ENCODE measurements around the gene ZNF814. TPM values are rescaled to one million over a fixed set of nuclear protein-coding genes. Genes with fewer than 3 reads are reported as not detected.
"Not testable (repeated sequence)": the region's sequence is repeated elsewhere in the genome, so short reads cannot be mapped to it uniquely, and the experiment has no call there.

ZNF814 gene
- total RNA-seq (2014; rRNA removed; shearing (Covaris generic)), result 0.64 and 2.2 TPM in 2 replicates

DNA sequence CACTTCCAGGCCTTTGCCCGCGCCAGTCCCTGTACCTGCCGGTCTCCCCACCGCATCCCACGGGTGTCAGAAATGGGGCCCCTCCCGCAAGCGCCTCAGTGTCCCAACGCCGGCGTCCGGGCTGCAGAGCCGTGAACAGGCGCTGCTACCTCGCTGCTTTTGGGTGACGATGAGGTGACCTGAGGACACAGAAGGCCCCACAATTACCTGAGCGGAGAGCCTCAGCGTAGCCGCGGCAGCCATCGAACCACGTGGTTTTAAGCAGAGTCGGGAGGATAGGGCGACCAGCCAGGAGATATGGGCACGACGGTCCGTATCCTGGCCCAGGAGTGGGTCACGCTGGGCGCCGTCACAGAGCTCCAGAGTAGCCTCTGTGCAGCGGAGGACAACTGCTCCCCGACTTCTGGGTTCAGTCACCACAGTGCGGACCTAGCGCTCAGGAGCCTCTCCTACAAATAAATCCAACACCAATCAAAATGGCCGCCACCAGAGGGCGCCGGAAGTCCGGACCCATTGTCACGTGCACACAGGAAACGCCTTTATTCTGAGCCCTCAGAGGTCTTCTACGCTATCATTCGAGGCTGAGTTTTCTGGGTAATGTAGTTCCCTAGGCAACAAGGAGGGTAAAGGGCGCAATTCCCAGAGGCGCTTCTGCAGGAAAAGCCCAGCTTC is at the start of gene ZNF814:
Gene ZNF814 (minus strand): TSS at position 478 of the 672 bp plus-strand sequence. CDS start 235 bp downstream, at position 243.
- DNase-seq (ENCODE audit: low read depth), result no peak

DNA sequence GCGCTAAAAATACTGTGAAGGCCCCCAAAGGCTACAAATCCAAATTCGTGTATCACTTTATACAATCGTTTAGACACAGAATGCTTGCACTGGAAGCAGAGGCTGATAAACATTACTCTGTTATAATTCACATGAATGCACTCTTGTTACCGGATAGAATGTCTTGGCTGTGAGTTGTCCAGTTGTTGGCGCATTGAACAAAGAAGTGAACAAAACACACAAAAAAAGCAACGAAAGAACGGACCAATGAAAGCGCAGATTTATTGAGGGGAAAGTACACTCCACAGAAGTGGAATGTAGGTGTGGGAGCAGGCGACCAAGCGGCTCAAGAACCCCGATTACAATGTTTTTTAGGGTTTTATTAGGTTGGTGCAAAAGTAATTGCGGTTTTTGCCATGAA is 46.9 kb upstream of the ZNF814 start:
- no peak for DNase-seq (ENCODE audit: low read depth)

DNA sequence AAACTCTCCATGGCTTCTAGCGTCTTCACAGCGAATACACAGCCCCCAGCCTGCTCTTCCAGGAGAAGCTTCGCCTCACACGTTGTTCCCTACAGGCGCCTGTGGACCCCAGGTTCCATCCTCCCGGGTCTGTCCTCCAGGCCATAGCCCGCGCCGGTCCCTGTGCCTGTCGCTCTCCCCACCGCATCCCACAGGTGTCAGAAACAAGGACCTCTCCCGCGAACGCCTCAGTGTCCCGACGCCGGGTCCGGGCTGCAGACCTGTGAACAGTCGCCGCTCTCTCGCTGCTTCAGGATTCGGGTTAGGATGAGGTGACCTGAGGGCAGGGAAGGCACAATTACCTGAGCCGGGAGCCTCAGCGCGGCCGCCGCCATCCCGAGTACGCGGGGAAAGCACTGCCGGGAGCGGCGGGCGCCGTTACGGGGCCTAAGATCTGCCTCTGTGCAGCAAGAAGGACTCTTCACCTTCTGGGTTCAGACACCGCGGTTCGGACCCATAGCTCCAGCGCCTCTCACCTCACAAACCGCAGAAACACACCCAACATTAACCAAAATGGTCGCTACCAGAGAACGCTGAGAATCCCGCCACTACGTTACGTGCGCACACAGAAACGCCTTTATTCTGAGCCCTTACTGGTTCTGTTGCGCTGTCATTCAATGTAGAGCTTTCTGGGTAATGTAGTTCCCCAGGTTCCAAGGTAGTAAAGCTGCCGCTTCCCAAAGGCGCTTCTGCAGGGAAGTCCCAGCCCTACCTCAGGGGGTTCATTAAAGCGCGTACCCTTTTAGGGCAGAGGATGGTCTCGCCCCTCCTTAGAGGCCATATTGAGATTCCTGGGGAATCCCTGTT is 46.2 kb upstream of the ZNF814 start, which contains the start of gene ZNF418:
Gene ZNF418 (minus strand): TSS at position 583 of the 846 bp plus-strand sequence. CDS start 1,580 bp downstream, outside the sequence.
- DNase-seq (ENCODE audit: low read depth), result peak; percentile 89

DNA sequence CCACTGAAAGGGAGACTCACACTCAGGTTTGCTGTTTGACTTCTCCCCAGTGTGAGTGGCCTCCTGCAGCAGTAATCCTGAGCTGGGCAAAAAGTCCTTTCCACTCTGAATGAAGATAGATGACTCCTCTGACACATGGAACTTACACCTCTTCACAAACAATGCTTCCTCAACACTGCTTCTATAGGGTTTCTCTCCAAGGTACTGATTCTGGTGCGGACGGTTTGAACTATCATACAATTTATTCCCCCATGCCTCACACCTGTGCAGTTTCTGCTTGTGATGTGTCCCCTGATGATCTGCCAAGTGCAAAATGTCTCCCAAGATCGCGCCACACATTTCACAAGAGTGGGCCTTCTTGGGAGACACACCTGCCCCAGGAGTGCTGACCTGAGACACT is 38.8 kb upstream of the ZNF814 start:
- no peak for DNase-seq (ENCODE audit: low read depth)

DNA sequence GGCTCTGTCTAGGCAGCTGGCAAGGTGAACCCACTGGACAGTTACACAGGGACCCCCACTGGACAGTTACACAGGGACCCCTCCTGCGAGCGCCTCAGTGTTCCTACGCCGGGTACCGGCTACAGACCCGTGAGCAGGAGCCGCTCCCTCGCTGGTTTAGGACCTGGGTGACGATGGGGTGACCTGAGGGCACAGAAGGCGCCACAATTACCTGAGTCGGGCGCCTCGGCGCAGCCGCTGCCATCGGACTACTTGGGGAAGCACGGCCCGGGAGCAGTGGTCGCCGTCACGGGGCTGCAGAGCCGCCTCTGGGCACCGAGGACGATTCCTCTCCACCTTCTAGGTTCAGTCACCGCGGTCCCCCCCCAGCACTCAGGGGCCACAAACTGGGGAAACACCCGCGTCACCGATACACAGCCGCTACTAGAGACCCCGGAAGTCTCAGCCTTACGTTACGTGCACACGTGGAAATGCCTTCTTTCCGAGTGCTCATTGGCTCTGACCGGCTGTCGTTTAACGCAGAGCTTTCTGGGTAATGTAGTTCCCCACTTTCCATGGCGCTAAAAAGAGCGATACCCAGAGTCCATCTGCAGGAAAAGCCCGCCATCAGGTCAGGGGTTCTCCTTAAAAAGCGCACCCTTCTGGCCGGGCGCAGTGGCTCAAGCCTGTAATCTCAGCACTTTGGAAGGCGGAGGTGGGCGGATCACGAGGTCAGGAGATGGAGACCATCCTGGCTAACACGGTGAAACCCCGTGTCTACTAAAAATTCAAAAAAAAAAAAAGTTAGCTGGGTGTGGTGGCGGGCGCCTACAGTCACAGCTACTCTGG is 27.5 kb upstream of the ZNF814 start, which contains the start of gene ZNF417:
Gene ZNF417 (minus strand): TSS at position 425 of the 828 bp plus-strand sequence. CDS start 181 bp downstream, at position 244.
- peak; percentile 97 for DNase-seq (ENCODE audit: low read depth)

DNA sequence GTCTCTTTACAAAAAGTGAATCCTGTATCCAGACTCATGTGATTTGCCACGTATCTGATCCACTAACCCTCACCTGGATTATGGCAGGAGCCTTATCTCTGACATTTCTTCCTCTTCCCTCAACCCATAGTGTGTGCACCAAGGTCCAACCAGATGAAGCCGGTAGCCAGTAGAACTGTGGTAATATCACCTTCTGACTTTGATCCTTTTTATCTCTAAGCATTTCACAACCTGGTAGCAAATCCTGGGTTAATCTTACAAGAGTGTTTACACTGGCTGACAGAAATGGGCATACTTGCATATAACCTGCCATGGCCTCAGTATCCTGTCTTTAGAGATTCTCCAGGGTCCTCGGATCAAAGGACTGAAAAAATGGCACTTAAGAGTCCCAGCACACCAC is 25.7 kb upstream of the ZNF814 start:
- DNase-seq (ENCODE audit: low read depth), result no peak

DNA sequence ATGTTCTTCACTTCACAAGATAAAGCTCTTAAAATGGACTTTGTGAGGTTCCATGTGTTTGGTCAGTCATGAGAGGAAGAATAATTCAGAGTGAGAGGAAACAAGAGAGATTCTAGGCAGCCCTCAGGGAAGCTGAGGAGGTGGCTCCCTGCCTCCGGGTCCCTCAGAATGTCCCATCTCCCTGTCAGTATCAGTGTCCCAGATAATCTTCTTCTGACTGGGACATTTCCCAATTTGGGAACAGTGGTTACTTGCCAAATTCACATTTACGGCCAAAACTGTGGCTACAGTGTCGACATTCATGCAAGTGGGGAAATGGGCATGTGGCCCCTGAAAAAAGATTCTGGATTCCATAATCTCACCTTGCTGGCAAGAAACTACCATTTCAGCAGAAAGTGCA is 18.6 kb upstream of the ZNF814 start:
- no peak for DNase-seq (ENCODE audit: low read depth)

DNA sequence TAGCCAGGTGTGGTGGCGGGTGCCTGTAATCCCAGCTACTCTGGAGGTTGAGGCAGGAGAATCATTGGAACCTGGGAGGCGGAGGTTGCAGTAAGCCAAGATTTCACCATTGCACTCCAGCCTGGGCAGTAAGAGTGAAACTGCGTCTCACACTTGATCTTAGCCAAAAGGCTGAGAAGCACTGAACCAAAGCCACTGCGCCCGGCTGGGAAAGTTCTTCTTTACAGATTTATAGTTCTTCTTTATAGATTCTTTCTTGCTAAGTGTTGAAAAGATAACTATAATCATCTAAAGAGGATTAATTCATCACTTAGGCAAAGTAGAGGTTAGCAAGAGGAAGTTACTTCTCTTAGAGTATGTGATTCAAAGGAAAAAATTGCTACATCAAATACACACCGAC is 16.4 kb upstream of the ZNF814 start:
- no peak for DNase-seq (ENCODE audit: low read depth)

DNA sequence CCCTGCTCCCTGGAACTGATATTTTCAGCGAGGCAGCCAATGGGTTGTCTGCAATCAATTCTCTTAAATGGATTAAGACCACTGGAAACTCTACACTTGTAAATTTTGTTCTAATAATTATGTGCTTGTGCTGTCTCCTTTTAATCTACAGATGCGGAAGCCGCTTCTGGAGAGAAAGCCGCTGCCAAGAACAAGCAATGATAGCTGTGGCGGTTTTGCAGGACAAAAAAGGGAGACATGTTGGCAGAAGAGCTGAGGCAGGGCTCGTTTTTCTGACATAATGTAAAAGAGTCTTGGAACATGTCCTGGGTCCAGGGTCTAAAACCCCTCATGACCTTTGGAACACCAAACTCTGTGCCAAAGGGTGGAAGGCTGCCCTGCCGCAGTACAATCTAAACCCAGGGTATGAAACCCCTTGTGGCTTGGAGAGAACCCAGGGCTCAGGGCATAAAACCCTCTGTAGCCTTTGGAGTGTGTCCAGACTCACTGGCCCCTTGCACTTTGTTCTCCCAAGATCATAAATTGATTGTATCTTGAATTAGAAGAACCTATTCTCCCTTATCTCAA is 14.9 kb upstream of the ZNF814 start:
- DNase-seq (ENCODE audit: low read depth), result no peak

DNA sequence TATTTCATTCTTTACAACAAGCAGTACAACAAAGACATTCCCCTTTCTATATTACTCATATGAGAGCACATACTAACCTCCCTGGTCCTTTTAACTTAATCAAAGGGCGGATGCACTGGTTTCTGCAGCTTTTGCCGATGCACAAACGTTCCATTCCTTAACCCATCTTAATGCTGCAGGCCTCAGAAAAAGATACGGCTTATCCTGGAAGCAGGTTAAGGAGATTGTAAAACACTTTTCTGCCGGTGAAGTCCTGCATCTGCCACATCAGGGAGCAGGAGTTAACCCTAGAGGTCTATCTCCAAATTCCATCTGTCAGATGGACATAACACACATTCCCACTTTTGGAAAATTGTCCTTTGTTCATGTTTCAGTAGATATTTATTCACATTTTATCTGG is 11.5 kb upstream of the ZNF814 start:
- no peak for DNase-seq (ENCODE audit: low read depth)

DNA sequence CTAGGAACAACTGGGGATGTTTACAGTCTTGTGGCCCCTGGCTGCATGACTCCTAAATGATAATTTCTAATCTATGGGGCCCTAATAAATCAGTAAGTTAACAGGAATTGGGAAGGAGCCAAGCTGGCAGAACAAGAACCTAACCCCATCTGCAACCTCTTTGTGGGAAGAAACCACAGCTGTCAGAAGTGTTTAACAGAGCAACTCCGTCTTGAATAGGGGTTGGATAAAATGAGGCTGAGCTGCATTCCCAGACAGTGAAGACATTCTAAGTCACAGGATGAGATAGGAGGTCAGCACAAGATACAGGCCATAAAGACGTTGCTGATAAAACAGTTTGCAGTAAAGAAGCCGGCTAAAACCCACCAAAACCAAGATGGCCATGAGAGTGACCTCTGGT is 1.9 kb upstream of the ZNF814 start:
- DNase-seq (ENCODE audit: low read depth), result peak; percentile 87

DNA sequence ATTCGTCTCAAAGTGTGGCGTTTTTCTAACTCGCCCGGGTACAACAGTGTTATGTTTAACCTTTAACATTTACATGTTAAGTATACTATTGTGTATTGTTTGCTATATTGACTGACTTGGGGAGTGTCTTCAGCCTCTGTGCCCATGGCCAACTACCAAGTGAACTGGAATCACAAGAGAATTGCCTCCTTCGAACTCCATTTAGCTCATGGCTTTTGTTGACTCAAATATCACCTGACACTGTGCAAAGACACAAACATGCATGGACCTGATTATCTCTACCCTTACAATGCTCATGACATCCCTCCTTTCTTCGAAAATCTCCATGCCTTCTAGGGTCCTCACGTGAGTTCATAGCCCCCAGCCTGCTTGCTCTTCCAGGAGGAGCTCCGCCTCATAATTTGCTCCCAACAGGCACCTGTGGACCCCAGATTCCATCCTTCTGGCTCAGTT is 704 bp downstream of the ZNF814 start:
- no peak for DNase-seq (ENCODE audit: low read depth)

DNA sequence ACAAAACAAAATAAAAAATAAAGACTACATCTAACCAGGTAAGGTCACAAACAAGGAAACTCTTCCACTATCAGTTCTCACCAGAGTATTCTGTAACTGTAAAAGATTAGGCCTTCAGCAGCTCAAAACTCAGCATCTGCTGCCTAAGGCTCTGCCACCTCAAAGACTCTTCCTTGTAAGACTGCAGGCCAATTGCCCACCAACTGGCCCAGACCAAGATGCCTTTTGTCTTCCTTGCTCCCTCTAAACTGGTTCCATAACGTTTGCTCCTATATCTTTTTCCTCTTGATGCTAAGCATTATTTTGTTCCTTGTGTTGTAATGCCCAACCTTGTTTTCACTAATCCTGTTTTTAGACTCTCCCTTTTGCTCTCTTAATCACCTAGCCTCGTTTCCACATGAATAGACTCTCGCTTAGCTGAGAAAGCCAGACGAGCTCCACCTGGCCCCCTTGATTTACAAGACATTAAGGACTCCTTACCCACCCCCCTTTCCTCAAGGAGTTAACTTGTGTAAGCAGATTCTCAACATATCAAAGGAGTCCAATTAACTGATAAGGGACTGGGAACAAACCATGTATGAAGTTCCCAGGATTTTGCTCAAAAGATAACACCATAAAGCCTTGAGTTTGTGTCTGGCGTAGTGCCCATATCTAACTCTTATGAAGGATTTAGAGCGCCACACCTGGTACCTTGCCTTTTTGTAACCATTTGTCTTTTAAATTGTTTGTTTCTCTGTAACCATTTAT is 1.5 kb downstream of the ZNF814 start:
- DNase-seq (ENCODE audit: low read depth), result no peak

DNA sequence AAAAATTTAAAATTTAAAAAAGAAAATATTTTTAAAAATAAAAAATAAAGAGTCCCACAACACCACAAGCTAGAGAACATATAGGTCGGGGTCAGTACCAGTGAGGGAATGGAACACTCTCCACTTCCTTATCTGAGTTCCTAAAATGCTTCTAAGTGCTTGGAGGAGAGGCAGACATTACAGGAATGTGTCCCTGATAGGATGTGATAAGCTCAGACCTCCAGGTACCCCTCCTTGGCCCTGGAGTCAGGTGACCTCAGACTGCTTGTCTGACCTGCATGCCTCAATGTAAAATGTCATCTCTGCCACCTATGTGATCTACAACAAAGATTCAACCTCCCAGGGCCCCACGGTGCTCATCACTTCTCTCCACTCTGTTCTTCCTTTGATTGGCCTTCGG is 2.8 kb downstream of the ZNF814 start:
- no peak for DNase-seq (ENCODE audit: low read depth)

DNA sequence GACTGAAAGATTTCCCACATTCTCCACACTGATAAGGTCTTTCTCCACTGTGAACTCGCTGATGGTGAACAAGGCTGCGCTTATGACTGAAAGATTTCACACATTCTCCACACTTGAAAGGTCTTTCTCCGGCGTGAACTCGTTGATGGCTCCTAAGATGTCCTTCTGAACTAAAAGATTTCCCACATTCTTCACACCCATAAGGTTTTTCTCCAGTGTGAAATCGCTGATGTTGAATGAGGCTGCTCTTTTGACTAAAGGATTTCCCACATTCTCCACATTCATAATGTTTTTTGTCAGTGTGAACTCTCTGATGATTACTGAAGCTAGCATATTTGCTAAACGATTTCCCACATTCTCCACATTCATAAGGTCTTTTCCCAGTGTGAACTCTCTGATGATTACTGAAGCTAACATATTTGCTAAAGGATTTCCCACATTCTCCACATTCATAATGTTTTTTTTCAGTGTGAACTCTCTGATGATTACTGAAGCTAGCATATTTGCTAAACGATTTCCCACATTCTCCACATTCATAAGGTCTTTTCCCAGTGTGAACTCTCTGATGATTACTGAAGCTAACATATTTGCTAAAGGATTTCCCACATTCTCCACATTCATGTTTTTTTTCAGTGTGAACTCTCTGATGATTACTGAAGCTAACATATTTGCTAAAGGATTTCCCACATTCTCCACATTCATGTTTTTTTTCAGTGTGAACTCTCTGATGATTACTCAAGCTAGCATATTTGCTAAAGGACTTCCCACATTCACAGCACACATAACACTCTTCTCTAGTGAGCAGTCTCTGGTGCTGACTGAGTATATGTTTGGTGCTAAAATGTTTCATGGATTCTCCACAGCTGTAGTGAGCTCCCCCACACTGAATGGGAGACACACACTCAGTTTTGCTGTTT is 14.7 kb downstream of the ZNF814 start:
- DNase-seq (ENCODE audit: low read depth), result not testable (repeated sequence)

DNA sequence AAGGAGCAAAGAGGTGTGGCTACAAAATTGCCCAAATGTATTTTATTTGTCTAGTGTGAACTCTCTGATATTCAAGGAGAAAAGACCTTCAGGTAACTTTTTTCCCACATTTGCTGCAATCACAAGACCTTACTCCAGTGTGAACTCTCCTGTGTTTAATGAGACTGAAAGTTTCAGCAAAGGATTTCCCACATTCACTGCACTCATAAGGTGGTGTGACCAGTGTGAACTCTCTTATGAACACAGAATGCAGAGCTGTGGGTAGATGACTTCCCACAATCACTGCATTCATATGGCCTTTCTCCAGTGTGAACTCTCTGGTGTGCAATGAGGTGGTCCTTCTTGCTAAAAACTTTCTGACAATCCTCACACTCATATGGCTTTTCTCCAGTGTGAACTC is 16.4 kb downstream of the ZNF814 start:
- no peak for DNase-seq (ENCODE audit: low read depth)

DNA sequence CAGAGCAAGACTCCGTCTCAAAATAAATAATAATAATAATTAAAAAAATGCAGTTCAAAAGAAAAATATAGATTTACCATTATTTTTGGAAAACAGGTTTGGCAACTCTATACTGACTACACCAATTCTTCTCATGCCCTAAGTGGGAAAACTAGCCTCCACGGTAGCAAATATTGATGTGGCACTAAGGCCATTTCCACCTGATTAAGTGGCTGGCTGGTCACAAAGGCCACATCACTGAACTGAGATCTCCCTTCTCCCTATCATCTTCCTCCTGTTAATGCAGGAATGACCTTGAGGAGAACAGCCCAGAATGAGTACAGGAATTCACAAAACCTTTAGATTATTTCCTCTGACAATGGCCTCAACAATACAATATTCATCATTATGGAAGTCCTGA is 18.6 kb downstream of the ZNF814 start:
- no peak for DNase-seq (ENCODE audit: low read depth)

DNA sequence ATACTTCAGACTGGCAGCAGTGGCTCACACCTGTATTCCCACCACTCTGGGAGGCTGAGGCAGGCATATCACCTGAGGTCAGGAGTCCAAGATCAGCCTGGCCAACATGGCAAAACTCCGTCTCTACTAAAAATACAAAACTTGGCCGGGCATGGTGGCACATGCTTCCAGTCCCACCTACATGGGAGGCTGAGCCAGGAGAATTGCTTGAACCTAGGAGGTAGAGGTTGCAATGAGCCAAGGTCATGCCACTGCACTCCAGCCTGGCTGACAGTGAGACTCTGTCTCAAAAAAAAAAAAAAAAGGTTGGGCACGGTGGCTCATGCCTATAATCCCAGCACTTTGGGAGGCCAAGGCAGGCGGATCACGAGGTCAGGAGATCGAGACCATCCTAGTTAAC is 19.2 kb downstream of the ZNF814 start:
- not testable (repeated sequence) for DNase-seq (ENCODE audit: low read depth)

DNA sequence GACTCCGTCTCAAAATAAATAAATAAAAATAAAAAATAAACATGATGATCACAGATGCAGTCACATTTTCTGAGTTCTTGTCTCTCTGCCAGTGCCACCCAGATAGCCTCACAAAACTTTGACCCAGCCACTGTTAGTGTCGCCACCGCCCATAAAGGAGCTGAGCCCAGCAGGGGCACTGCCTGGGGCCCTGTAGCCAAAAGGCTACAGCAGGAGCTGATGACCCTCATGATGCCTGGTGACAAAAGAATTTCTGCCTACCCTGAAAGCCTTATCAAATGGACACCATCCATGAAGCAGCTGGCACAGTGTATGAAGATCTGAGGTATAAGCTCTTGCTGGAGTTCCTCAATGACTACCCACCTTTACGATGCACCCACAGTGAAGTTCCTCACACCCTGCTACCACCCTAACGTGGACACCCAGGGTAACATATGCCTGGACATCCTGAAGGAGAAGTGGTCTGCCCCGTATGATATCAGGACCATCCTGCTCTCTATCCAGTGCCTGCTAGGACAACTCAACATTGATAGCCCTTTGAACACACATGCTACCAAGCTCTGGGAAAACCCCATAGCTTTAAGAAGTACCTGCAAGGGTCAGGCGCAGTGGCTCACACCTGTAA is 20.9 kb downstream of the ZNF814 start:
- DNase-seq (ENCODE audit: low read depth), result no peak
